HG03558 (cell line): ENCODE measurements around the gene CSK.

Experiments used
- ATAC-seq: cut with Tn5 transposase; IDR thresholded peaks from one replicate; pipeline ENCODE4 v1.9.1; 2021; ENCODE audit warnings: moderate number of reproducible peaks; ENCODE audit not compliant: unreplicated experiment; ENCODE audit errors: extremely low read depth

The CSK gene

GRCh38 chr15:74821091-74821789 is 39.4 kb downstream of the CSK start:
- no peak for ATAC-seq

GRCh38 chr15:74821790-74822158 is 39.9 kb downstream of the CSK start:
- no peak for ATAC-seq

- ATAC-seq = no peak
These were observed 40.4 kb downstream of the CSK start for GRCh38 chr15:74822233-74822632.

- no peak for ATAC-seq
These were observed 41.4 kb downstream of the CSK start for GRCh38 chr15:74823324-74823723.

GRCh38 chr15:74824976-74825375 is 43.1 kb downstream of the CSK start:
- ATAC-seq = no peak

- ATAC-seq = no peak
These were observed 44.0 kb downstream of the CSK start for GRCh38 chr15:74825866-74826265.

- no peak for ATAC-seq
These were observed 44.5 kb downstream of the CSK start, which contains the start of gene CPLX3 for GRCh38 chr15:74826364-74826819. CPLX3 (plus strand) TSS chr15:74826627; CDS start chr15:74826704, 77 bp downstream.

- no peak for ATAC-seq
These were observed 45.0 kb downstream of the CSK start for GRCh38 chr15:74826921-74827320.

GRCh38 chr15:74827614-74828013 is 45.7 kb downstream of the CSK start:
- no peak for ATAC-seq

- ATAC-seq = no peak
These were observed 47.0 kb downstream of the CSK start for GRCh38 chr15:74828835-74829234.

GRCh38 chr15:74829486-74829885 is 47.6 kb downstream of the CSK start:
- ATAC-seq = no peak

- no peak for ATAC-seq
These were observed 48.1 kb downstream of the CSK start for GRCh38 chr15:74829991-74830390.

- ATAC-seq = no peak
These were observed 49.0 kb downstream of the CSK start for GRCh38 chr15:74830868-74831267.

GRCh38 chr15:74831813-74832495 is 50.1 kb downstream of the CSK start:
- ATAC-seq = no peak

GRCh38 chr15:74832826-74833225 is 50.9 kb downstream of the CSK start:
- no peak for ATAC-seq

GRCh38 chr15:74833376-74834107 is 51.7 kb downstream of the CSK start:
- ATAC-seq = no peak

- ATAC-seq = no peak
These were observed 53.5 kb downstream of the CSK start for GRCh38 chr15:74835312-74835823.

- ATAC-seq = no peak
These were observed 55.0 kb downstream of the CSK start for GRCh38 chr15:74836846-74837245.

GRCh38 chr15:74837482-74838136 is 55.7 kb downstream of the CSK start:
- ATAC-seq = no peak

- no peak for ATAC-seq
These were observed 56.2 kb downstream of the CSK start for GRCh38 chr15:74838137-74838516.
